Lower leg skin (tissue), 4 donors: ENCODE measurements around the gene ZP1. TPM values are rescaled to one million over a fixed set of nuclear protein-coding genes. Genes with fewer than 3 reads are reported as not detected.

Experiments
- DNase-seq, 2 donors: peaks; one replicate each; pipeline ENCODE4 v3.0.0-alpha.2; 2019; ENCODE audit warnings: low spot score in 2 of 2
- H3K4me3 ChIP-seq: fragments of 200-600 bp; sonication (generic); 2 replicates; pipeline ENCODE4 v1.5.1; 2017; ENCODE audit warnings: mild to moderate bottlenecking, low read depth; ENCODE audit not compliant: poor library complexity, severe bottlenecking
- POLR2A ChIP-seq, 2 donors: fragments of 450-650 bp; IDR thresholded peaks; one replicate each; pipeline ENCODE4 v1.6.1; 2016 to 2017; ENCODE audit warnings: antibody characterized with exemption in 2 of 2, mild to moderate bottlenecking in 1 of 2, moderate library complexity in 1 of 2
- WGBS, 2 donors: methylation state at CpG; one replicate each; pipeline ENCODE4 v1.1.5; 2018; 5-methylcytosine and 5-hydroxymethylcytosine counted together
- intact Hi-C: fragments of 100-400 bp; cut with DNase I; formaldehyde crosslinking; loops from one replicate; pipeline ENCODE4 v1.15.0; 2023; ENCODE audit warnings: low total_unique reads
- total RNA-seq, 4 donors: library from RNA; depleted of rRNA; stranded (reverse); fragments of >200 nt; gene quantifications; one replicate each; pipeline ENCODE4 v1.1.0, GENCODE V29; 2016
- TF ChIP-seq, protein P1 (sequence below), 3 donors: fragments of 450-650 bp; IDR thresholded peaks; one replicate each; pipeline ENCODE4 v1.5.1; 2016; ENCODE audit warnings: antibody characterized with exemption in 3 of 3, mild to moderate bottlenecking in 3 of 3, moderate library complexity in 2 of 3

Gene ZP1
- total RNA-seq, 4 donors from 2014 or later, result 0.25 to 0.26 TPM; not detected in 2

DNA sequence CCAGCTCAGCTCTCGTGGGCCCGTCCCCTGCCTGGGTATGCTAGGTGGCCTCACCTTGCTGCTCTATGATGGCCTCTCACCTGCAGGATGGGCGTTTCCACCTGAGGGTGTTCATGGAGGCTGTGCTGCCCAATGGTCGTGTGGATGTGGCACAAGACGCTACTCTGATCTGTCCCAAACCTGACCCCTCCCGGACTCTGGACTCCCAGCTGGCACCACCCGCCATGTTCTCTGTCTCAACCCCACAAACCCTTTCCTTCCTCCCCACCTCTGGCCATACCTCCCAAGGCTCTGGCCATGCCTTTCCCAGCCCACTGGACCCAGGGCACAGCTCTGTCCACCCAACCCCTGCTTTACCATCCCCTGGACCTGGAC lies 2.1 kb downstream of the ZP1 start:
- DNase-seq, result peak in 1 of 2 donors; percentile 57
- intact Hi-C loops, result no loop called here
- no peak for TF ChIP-seq POLR2A (IDR thresholded peaks at IDR 0.05)
- TF ChIP-seq, protein P1, sequence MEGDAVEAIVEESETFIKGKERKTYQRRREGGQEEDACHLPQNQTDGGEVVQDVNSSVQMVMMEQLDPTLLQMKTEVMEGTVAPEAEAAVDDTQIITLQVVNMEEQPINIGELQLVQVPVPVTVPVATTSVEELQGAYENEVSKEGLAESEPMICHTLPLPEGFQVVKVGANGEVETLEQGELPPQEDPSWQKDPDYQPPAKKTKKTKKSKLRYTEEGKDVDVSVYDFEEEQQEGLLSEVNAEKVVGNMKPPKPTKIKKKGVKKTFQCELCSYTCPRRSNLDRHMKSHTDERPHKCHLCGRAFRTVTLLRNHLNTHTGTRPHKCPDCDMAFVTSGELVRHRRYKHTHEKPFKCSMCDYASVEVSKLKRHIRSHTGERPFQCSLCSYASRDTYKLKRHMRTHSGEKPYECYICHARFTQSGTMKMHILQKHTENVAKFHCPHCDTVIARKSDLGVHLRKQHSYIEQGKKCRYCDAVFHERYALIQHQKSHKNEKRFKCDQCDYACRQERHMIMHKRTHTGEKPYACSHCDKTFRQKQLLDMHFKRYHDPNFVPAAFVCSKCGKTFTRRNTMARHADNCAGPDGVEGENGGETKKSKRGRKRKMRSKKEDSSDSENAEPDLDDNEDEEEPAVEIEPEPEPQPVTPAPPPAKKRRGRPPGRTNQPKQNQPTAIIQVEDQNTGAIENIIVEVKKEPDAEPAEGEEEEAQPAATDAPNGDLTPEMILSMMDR (IDR thresholded peaks at IDR 0.05), result no peak
- H3K4me3 ChIP-seq, result no peak overlapping the region
- 92 to 96% methylated on average over 7 of the region's 7 CpGs for WGBS, 2 donors

DNA sequence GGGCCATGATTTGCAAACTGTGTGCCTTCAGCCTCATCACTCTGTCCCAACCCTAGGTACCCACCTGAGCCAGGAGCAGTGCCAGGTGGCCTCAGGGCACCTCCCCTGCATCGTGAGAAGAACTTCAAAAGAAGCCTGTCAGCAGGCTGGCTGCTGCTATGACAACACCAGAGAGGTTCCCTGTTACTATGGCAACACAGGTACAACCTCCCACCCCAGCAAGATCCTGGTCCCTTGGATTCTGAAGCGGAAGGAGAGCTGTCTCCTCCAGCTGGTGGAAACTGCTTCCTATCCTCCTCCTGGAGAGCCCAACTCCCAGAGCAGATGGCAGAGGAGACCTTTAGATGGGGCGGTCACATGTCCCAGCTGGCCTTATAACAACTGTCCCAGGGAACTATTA lies 2.9 kb downstream of the ZP1 start:
- DNase-seq, result peak in 1 of 2 donors; percentile 58
- TF ChIP-seq, protein P1 (IDR thresholded peaks at IDR 0.05), result no peak
- TF ChIP-seq POLR2A (IDR thresholded peaks at IDR 0.05), result no peak
- H3K4me3 ChIP-seq, result no peak overlapping the region
- WGBS, 2 donors, result 57 to 71% methylated on average over 3 of the region's 3 CpGs
- intact Hi-C loops, result no loop called here

DNA sequence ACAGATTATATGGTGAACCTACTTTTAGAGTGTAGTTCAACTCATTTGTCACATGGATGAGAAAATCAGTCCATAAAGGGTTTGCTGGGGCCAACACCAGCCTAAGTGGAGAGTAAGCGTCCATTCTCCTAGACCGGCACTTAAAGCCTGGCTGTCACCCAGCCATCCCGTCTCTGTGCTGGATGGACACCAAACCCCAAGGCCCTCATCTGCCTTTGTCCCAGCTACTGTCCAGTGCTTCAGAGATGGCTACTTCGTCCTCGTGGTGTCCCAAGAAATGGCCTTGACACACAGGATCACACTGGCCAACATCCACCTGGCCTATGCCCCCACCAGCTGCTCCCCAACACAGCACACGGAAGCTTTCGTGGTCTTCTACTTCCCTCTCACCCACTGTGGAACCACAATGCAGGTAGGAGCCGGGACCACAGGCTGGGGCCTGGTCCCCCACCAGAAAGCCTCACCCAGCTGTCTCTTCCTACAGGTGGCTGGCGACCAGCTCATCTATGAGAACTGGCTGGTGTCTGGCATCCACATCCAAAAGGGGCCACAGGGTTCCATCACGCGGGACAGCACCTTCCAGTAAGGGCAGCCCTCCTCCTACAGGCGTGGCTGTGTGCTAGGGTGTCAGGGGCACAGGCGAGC lies 3.5 kb downstream of the ZP1 start:
- intact Hi-C loops, result no loop called here
- H3K4me3 ChIP-seq, result no peak overlapping the region
- TF ChIP-seq, protein P1 (IDR thresholded peaks at IDR 0.05), result no peak
- TF ChIP-seq POLR2A (IDR thresholded peaks at IDR 0.05), result no peak
- WGBS, 2 donors, result 82 to 83% methylated on average over 12 to 13 of the region's 13 CpGs
- no peak for DNase-seq

DNA sequence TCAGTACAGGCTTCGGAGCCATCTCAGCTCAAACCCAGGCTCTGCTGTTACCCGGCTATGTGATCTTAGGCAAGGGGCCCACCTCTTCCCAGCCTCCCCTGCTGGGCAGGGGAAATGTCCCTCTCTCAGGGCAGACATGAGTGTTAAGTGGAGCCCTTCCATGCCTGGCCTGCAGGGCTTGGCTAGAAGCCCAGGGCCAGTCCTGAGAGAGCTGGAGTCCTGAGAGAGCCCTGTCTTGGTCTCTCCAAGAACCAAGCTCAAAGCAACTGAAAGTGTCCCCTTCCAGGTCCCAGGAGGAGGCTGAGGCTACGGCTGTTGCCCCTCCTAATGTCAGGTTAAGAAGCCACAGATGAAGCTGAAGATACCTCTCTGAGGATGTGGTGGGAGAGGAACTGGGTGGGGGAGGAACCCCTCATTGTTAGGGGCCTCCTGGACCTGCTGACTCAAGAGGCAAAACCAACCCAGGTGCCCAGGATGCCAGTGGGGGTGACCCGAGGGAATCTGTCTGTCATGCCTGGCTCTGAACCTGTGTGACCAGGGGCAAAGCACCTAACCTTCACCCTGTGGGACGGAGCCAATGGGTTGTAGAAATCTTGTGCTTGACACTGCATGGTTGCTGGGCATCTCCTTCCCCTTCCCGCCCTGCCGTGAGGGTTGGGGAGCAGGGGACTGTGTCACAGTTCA lies 4.2 kb downstream of the ZP1 start:
- no peak for TF ChIP-seq POLR2A (IDR thresholded peaks at IDR 0.05)
- TF ChIP-seq, protein P1 (IDR thresholded peaks at IDR 0.05), result no peak
- intact Hi-C loops, result no loop called here
- H3K4me3 ChIP-seq, result no peak overlapping the region
- peak in 1 of 2 donors; percentile 82 for DNase-seq
- 84 to 85% methylated on average over 6 to 7 of the region's 7 CpGs for WGBS, 2 donors

DNA sequence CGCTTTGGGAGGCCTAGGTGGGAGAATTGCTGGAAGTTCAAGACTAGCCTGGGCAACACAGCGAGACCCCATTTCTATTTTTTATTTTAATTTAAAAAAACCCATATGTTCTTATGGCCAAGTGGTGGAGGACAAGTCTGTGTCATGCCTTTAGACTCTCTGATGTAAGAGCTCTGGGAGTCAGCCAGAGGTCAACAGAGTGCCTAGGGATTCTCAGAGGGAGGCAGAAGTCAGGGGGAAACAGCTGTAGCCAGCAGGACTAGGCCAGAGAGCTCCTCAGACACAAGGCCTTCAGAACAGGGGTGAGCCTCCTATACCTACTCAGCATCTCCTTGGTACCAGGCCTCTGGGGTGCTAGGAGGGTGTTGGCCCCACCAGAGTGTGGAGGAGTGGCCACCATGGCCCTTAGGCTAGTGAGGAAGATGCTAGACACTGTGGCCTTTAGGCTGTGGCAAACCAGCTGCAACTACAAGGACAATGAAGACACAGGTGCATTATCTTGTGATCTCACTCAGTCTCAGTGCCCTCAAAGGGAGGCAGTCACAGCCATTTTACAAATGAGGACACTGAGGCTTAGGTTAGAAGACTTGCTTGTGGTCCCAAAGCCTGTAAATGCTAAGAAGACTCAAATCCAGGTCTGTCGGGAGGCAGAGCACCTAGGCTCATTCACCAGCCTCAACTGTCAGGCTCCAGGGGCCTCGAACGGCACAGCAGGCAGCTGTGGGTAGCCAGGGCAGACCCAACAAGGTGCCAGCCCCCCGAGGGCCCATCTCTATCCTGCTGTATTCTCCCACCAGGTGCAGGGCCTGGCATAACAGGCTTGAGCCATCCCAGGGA lies 5.0 kb downstream of the ZP1 start:
- DNase-seq, result peak; percentile 34 to 74
- 85 to 99% methylated on average over 4 to 6 of the region's 6 CpGs for WGBS, 2 donors
- TF ChIP-seq, protein P1 (IDR thresholded peaks at IDR 0.05), result no peak
- TF ChIP-seq POLR2A (IDR thresholded peaks at IDR 0.05), result no peak
- intact Hi-C loops, result no loop called here
- H3K4me3 ChIP-seq, result no peak overlapping the region
